SK-N-MC (cell line): ENCODE data around the gene LRP10.

Source experiments
- EZH2 ChIP-seq: fragments of 200-600 bp; sonication (generic); IDR thresholded peaks from one replicate; pipeline ENCODE4 v1.6.1; 2017; ENCODE audit warnings: antibody characterized with exemption
- POLR2AphosphoS5 ChIP-seq: IDR thresholded peaks from 2 replicates; pipeline ENCODE4 v1.6.1; 2012; ENCODE audit warnings: mild to moderate bottlenecking, low read depth, low read length, borderline replicate concordance

DNA sequence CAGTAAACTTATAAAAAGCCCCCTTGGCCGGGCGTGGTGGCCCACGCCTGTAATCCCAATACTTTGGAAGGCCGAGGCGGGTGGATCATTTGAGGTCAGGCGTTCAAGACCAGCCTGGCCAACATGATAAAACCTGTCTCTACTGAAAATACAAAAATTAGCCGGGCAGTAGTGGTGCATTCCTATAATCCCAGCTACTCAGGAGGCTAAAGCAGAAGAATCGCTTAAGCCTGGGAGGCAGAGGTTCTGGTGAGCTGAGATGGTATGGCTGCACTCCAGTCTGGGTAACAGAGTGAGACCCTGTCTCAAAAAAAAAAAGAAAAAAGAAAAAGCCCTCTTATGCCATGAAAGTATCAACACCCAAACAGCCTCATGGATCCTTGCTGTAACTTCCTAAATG, 54.0 kb downstream of the LRP10 start:
- TF ChIP-seq POLR2AphosphoS5, result no peak
- TF ChIP-seq EZH2, result no peak
